H1 (cell line): ENCODE results near the gene TEKTIP1. TPM values are rescaled to one million over a fixed set of nuclear protein-coding genes. Genes with fewer than 3 reads are reported as not detected.

Source experiments
- CTCF ChIA-PET: fragments of 300-600 bp; sonication (Branson Sonifier 250); formaldehyde crosslinking; loops from one replicate; lab custom pipeline; 2021; ENCODE audit not compliant: partially characterized antibody; lab: Charles Lee
- POLR2A ChIA-PET: fragments of 300-600 bp; sonication (Branson Sonifier 250); formaldehyde crosslinking; loops from one replicate; lab custom pipeline; 2021; ENCODE audit warnings: inconsistent platforms; ENCODE audit not compliant: partially characterized antibody; lab: Charles Lee
- DNase-seq, 2 experiments: peaks; one replicate each; pipeline versions ENCODE4 v3.0.0 to v3.0.0-alpha.2; 2010 to 2022; ENCODE audit warnings: low spot score in 2 of 2, low read depth in 1 of 2, mixed read lengths in 1 of 2
- FAIRE-seq: peaks from 2 replicates; lab custom pipeline; 2011; peaks lifted over from hg19 to GRCh38; lab: Jason Lieb, UNC
- H2AFZ ChIP-seq: 2 replicates; pipeline ENCODE4 v1.8.1; 2012; ENCODE audit warnings: low read length, inconsistent platforms
- H2AK5ac ChIP-seq: 2 replicates; pipeline ENCODE4 v1.6.1; 2013; ENCODE audit warnings: low read depth, low read length
- H2BK120ac ChIP-seq: replicated peaks from 2 replicates; pipeline ENCODE3; 2013; ENCODE audit warnings: low read depth, low read length, inconsistent platforms
- H2BK12ac ChIP-seq: 2 replicates; pipeline ENCODE4 v1.6.1; 2013; ENCODE audit warnings: low read depth, low read length
- H2BK15ac ChIP-seq: 2 replicates; pipeline ENCODE4 v1.6.1; 2013; ENCODE audit warnings: low read length
- H2BK20ac ChIP-seq: 2 replicates; pipeline ENCODE4 v1.6.1; 2013; ENCODE audit warnings: low read length
- H2BK5ac ChIP-seq: 2 replicates; pipeline ENCODE4 v1.6.1; 2013; ENCODE audit warnings: low read depth, low read length
- H3K14ac ChIP-seq: 2 replicates; pipeline ENCODE4 v1.6.1; 2013; ENCODE audit warnings: inconsistent platforms; ENCODE audit not compliant: insufficient read length
- H3K18ac ChIP-seq: 2 replicates; pipeline ENCODE4 v1.6.1; 2013; ENCODE audit warnings: low read length; ENCODE audit errors: extremely low read depth
- H3K23ac ChIP-seq: 2 replicates; pipeline ENCODE4 v1.6.1; 2013; ENCODE audit warnings: inconsistent platforms; ENCODE audit not compliant: insufficient read length
- H3K23me2 ChIP-seq: 2 replicates; pipeline ENCODE4 v1.6.1; 2013; ENCODE audit warnings: low read depth, low read length
- H3K27ac ChIP-seq: 2 replicates; pipeline ENCODE4 v1.6.1; 2011; ENCODE audit warnings: low read depth, low read length, inconsistent platforms
- H3K27me3 ChIP-seq, 4 experiments: replicated peaks in 1 of 4; 1 replicate in 1 of 4; 2 replicates in 3 of 4; pipeline versions ENCODE4 v1.6.1 to v1.8.1; 2011 to 2013; ENCODE audit warnings: low read length in 3 of 4, mild to moderate bottlenecking in 3 of 4, inconsistent platforms in 2 of 4, mixed read lengths in 2 of 4, moderate library complexity in 1 of 4; ENCODE audit not compliant: control insufficient read depth in 3 of 4, insufficient read depth in 3 of 4; ENCODE audit errors: extremely low read depth in 1 of 4
- H3K36me3 ChIP-seq, 4 experiments: 2 replicates each; pipeline versions ENCODE4 v1.6.1 to v1.8.1; 2011 to 2013; ENCODE audit warnings: mild to moderate bottlenecking in 4 of 4, low read length in 3 of 4, moderate library complexity in 2 of 4, control low read depth in 1 of 4, inconsistent platforms in 1 of 4; ENCODE audit not compliant: insufficient read depth in 4 of 4, control insufficient read depth in 2 of 4
- H3K4ac ChIP-seq: replicated peaks from 2 replicates; pipeline ENCODE3; 2013; ENCODE audit warnings: low read length, low read depth, mixed read lengths, inconsistent platforms; ENCODE audit not compliant: insufficient read length
- H3K4me1 ChIP-seq, 4 experiments: replicated peaks in 1 of 4; 1 replicate in 1 of 4; 2 replicates in 3 of 4; pipeline versions ENCODE4 v1.6.1 to v1.8.1; 2011 to 2013; ENCODE audit warnings: low read length in 3 of 4, inconsistent platforms in 2 of 4, mixed read lengths in 1 of 4; ENCODE audit not compliant: insufficient read depth in 4 of 4, control insufficient read depth in 3 of 4
- H3K4me2 ChIP-seq, 2 experiments: 2 replicates each; pipeline versions ENCODE4 v1.6.1 to v1.8.1; 2011 to 2013; ENCODE audit warnings: low read depth in 2 of 2, low read length in 2 of 2, control low read depth in 1 of 2, inconsistent platforms in 1 of 2, mild to moderate bottlenecking in 1 of 2; ENCODE audit not compliant: insufficient read depth in 1 of 2
- H3K4me3 ChIP-seq, 4 experiments: fragments of 200-600, 300-600 bp in 1 of 4; sonication (generic), shearing (Covaris generic), sonication (Bioruptor Twin) in 1 of 4; 2 replicates each; pipeline versions ENCODE4 v1.5.1 to v1.8.1; 2011 to 2016; ENCODE audit warnings: low read length in 4 of 4, low read depth in 3 of 4, control low read depth in 2 of 4, inconsistent platforms in 2 of 4, mild to moderate bottlenecking in 2 of 4, mixed read lengths in 1 of 4, moderate library complexity in 1 of 4; ENCODE audit not compliant: insufficient read depth in 2 of 4; ENCODE audit errors: extremely low read depth in 1 of 4
- H3K56ac ChIP-seq: replicated peaks from 2 replicates; pipeline ENCODE3; 2013; ENCODE audit warnings: low read depth, mild to moderate bottlenecking, mixed read lengths, low read length, inconsistent platforms; ENCODE audit not compliant: insufficient read length
- H3K79me1 ChIP-seq: 2 replicates; pipeline ENCODE4 v1.6.1; 2013; ENCODE audit warnings: low read depth, low read length, control low read depth
- H3K79me2 ChIP-seq, 2 experiments: 2 replicates each; pipeline versions ENCODE4 v1.6.1 to v1.8.1; 2012 to 2013; ENCODE audit warnings: low read length in 2 of 2, mild to moderate bottlenecking in 2 of 2, inconsistent platforms in 1 of 2; ENCODE audit not compliant: insufficient read depth in 2 of 2, control insufficient read depth in 1 of 2
- H3K9ac ChIP-seq, 4 experiments: replicated peaks in 1 of 4; 1 replicate in 1 of 4; 2 replicates in 3 of 4; pipeline versions ENCODE4 v1.6.1 to v1.8.1; 2011 to 2013; ENCODE audit warnings: low read depth in 3 of 4, low read length in 3 of 4, control low read depth in 2 of 4, mild to moderate bottlenecking in 2 of 4, moderate library complexity in 2 of 4, inconsistent platforms in 1 of 4; ENCODE audit errors: extremely low read depth in 1 of 4
- H3K9me3 ChIP-seq, 2 experiments: 2 replicates each; pipeline versions ENCODE4 v1.6.1 to v1.8.1; 2012 to 2013; ENCODE audit warnings: mild to moderate bottlenecking in 2 of 2, moderate library complexity in 2 of 2, control low read depth in 1 of 2, inconsistent platforms in 1 of 2, low read depth in 1 of 2, low read length in 1 of 2, mixed read lengths in 1 of 2; ENCODE audit not compliant: insufficient read depth in 2 of 2
- H4K20me1 ChIP-seq, 2 experiments: replicated peaks in 1 of 2; 2 replicates each; pipeline versions ENCODE3 to v1.8.1; 2011 to 2013; ENCODE audit warnings: inconsistent platforms in 2 of 2, low read length in 2 of 2, mild to moderate bottlenecking in 1 of 2; ENCODE audit not compliant: insufficient read depth in 2 of 2, control insufficient read depth in 1 of 2
- H4K5ac ChIP-seq: 2 replicates; pipeline ENCODE4 v1.6.1; 2013; ENCODE audit warnings: low read length, low read depth, mixed read lengths, inconsistent platforms; ENCODE audit not compliant: insufficient read length
- H4K8ac ChIP-seq: 2 replicates; pipeline ENCODE4 v1.8.0; 2013; ENCODE audit warnings: mild to moderate bottlenecking, moderate library complexity, low read length, inconsistent platforms; ENCODE audit not compliant: insufficient read depth; ENCODE audit errors: extremely low read depth
- H4K91ac ChIP-seq: replicated peaks from 2 replicates; pipeline ENCODE3; 2013; ENCODE audit warnings: low read length, mixed read lengths, inconsistent platforms; ENCODE audit not compliant: insufficient read length
- CREB1 ChIP-seq: IDR thresholded peaks from 2 replicates; pipeline ENCODE4 v1.6.1; 2012; ENCODE audit warnings: inconsistent platforms
- WGBS, 2 experiments: shearing (Covaris generic) in 1 of 2; methylation state at CpG; one replicate each; pipeline versions ENCODE4 v1.1.6 to v1.1.7; 2013 to 2015; ENCODE audit warnings: low lambda C conversion rate in 2 of 2, mixed read lengths in 2 of 2, inconsistent platforms in 1 of 2, low coverage in 1 of 2, missing lambda C conversion rate in 1 of 2; ENCODE audit not compliant: insufficient replicate concordance in 2 of 2, insufficient coverage in 1 of 2, insufficient read length in 1 of 2; ENCODE audit errors: extremely low coverage in 1 of 2, missing lambda C conversion rate in 1 of 2; 5-methylcytosine and 5-hydroxymethylcytosine counted together
- polyA plus RNA-seq, 7 experiments: library from polyadenylated mRNA; depleted of rRNA in 3 of 7; stranded (reverse) in 5 of 7; unstranded in 2 of 7; fragments of >200 nt in 5 of 7; fragments of 200-250 nt in 2 of 7; gene quantifications; 1 replicate in 5 of 7; 2 replicates in 1 of 7; 4 replicates in 1 of 7; pipeline versions ENCODE4 v1.2.1 to v1.2.3, GENCODE V29; 2011 to 2013; ENCODE audit warnings: missing spikeins in 2 of 7, mixed read lengths in 2 of 7
- total RNA-seq: library from RNA; stranded (reverse); fragmentation: NEBNext Ultra II Directional; extraction: Animal tissue kit (Norgen Biotek cat#: 25700); gene quantifications from 2 replicates; pipeline ENCODE4 v1.2.1, GENCODE V29; 2021

Gene TEKTIP1
- total and polyA plus RNA-seq, 2 of the 8 experiments (the other 6 are each of a cell fraction or from before 2014, with no cell fraction given), result 1.1 TPM; not detected in 1

- H4K20me1 ChIP-seq, result peaks cover 15 to 26% of the 10 kb centered on the region in 2 experiments
- peak overlapping the region; percentile 28 for H3K23ac ChIP-seq
- no peak overlapping the region for H3K14ac ChIP-seq
- H3K18ac ChIP-seq, result 0 out of 2 replicates have a peak overlapping the region, but pooled peaks have one; percentile 19
- H3K36me3 ChIP-seq, result no peaks in the 10 kb centered on the region; a peak in 2 of 8 replicates
- peak overlapping the region; percentile 6 to 73 (median 46) for H3K9ac ChIP-seq
- no peaks in the 10 kb centered on the region for H3K27me3 ChIP-seq
- peak overlapping the region; percentile 53 for H3K4ac ChIP-seq
- DNase-seq, result no peak
- no peak overlapping the region for H2BK120ac ChIP-seq
- H2BK5ac ChIP-seq, result no peak overlapping the region; the same call in 1 of the 2 replicates
- H2AFZ ChIP-seq, result no peak overlapping the region
- H3K23me2 ChIP-seq, result peaks cover 18% of the 10 kb centered on the region
- no peak overlapping the region; the same call in 1 of the 2 replicates for H3K27ac ChIP-seq
- ChIA-PET CTCF (interaction anchor here (0.6 to 1.0 kb wide), 3 partner anchors 22 to 561 kb away, joined by 3 read pairs; no protein-coding TSS in a partner anchor), POLR2A (interaction anchor here (0.9 to 1.5 kb wide), 4 partner anchors 8 to 32 kb away, joined by 3 to 6 read pairs (median 4); partner anchors contain the start of gene TEKTIP1)
- no peak overlapping the region for H4K91ac ChIP-seq
- H2BK12ac ChIP-seq, result no peak overlapping the region
- H3K79me2 ChIP-seq, result peaks cover 0 to 33% of the 10 kb centered on the region in 2 experiments; a peak in 2 of 4 replicates
- H2BK20ac ChIP-seq, result no peak overlapping the region
- 2% methylated on average over 22 of the region's 69 CpGs; no CpG with 5 or more reads in 1 of the 2 experiments for WGBS, 2 experiments
- H2AK5ac ChIP-seq, result no peak overlapping the region
- H4K5ac ChIP-seq, result no peak overlapping the region
- peak overlapping the region; percentile 44 to 98 (median 58) for H3K4me3 ChIP-seq
- peaks cover 21% of the 10 kb centered on the region for H3K79me1 ChIP-seq
- no peaks in the 10 kb centered on the region for H3K9me3 ChIP-seq
- H4K8ac ChIP-seq, result peak overlapping the region; percentile 95
- no peak overlapping the region for H2BK15ac ChIP-seq
- peak overlapping the region; percentile 95 to 99 for H3K4me2 ChIP-seq
- no peak overlapping the region for H3K56ac ChIP-seq
- peaks cover 0 to 9% (median 7%) of the 10 kb centered on the region in 4 experiments; a peak in 3 of 7 replicates for H3K4me1 ChIP-seq
- FAIRE-seq, result no peak
- no peak for TF ChIP-seq CREB1
Measured at GRCh38 chr19:3506384-3507340, 32.3 kb upstream of the TEKTIP1 start.
